Calu3 (cell line): Measurements from ENCODE around the gene MBD6. TPM values are rescaled to one million over a fixed set of nuclear protein-coding genes. Genes with fewer than 3 reads are reported as not detected.

ENCODE experiments used
- BruUV-seq: library from RNA; stranded (reverse); fragments of 400-500 nt; replicated peaks from 2 replicates; lab custom pipeline; 2021; lab: Mats Ljungman, UMichigan
- CTCF ChIA-PET: fragments of 300-600 bp; sonication (Branson Sonifier 250); formaldehyde crosslinking; loops from one replicate; lab custom pipeline; 2022; ENCODE audit warnings: antibody characterized with exemption; lab: Charles Lee
- DNase-seq: peaks from one replicate; pipeline ENCODE4 v3.0.0; 2022
- H3K27ac Mint-ChIP-seq: one replicate; pipeline ENCODE4 v1.8.0; 2022; ENCODE audit warnings: mixed read lengths; ENCODE audit not compliant: unreplicated experiment
- H3K27me3 Mint-ChIP-seq: one replicate; pipeline ENCODE4 v1.8.0; 2022; ENCODE audit warnings: mixed read lengths; ENCODE audit not compliant: unreplicated experiment
- H3K36me3 Mint-ChIP-seq: one replicate; pipeline ENCODE4 v1.8.0; 2022; ENCODE audit warnings: mild to moderate bottlenecking, moderate library complexity, mixed read lengths; ENCODE audit not compliant: insufficient read depth, unreplicated experiment
- H3K4me1 Mint-ChIP-seq: one replicate; pipeline ENCODE4 v1.8.0; 2022; ENCODE audit warnings: mild to moderate bottlenecking, low read depth, mixed read lengths; ENCODE audit not compliant: unreplicated experiment
- H3K4me3 Mint-ChIP-seq: one replicate; pipeline ENCODE4 v1.8.0; 2022; ENCODE audit warnings: mild to moderate bottlenecking, low read depth, moderate library complexity, mixed read lengths; ENCODE audit not compliant: unreplicated experiment
- H3K9me3 Mint-ChIP-seq: one replicate; pipeline ENCODE4 v1.8.0; 2022; ENCODE audit warnings: low read depth, mixed read lengths; ENCODE audit not compliant: unreplicated experiment
- intact Hi-C: fragments of 100-400 bp; cut with micrococcal nuclease; formaldehyde crosslinking; loops from one replicate; pipeline ENCODE4 v1.10.0; 2022; ENCODE audit not compliant: unreplicated experiment
- total RNA-seq: library from RNA; stranded (reverse); gene quantifications from 2 replicates; pipeline ENCODE4 v1.2.3, GENCODE V29; 2022
- TF ChIP-seq, protein P1 (sequence below): fragments of 200-600 bp; IDR thresholded peaks from one replicate; pipeline ENCODE4 v1.8.0; 2022; ENCODE audit warnings: antibody characterized with exemption; ENCODE audit not compliant: unreplicated experiment

The MBD6 gene
- total RNA-seq, 1 experiment from 2014 or later, result 127 TPM

DNA sequence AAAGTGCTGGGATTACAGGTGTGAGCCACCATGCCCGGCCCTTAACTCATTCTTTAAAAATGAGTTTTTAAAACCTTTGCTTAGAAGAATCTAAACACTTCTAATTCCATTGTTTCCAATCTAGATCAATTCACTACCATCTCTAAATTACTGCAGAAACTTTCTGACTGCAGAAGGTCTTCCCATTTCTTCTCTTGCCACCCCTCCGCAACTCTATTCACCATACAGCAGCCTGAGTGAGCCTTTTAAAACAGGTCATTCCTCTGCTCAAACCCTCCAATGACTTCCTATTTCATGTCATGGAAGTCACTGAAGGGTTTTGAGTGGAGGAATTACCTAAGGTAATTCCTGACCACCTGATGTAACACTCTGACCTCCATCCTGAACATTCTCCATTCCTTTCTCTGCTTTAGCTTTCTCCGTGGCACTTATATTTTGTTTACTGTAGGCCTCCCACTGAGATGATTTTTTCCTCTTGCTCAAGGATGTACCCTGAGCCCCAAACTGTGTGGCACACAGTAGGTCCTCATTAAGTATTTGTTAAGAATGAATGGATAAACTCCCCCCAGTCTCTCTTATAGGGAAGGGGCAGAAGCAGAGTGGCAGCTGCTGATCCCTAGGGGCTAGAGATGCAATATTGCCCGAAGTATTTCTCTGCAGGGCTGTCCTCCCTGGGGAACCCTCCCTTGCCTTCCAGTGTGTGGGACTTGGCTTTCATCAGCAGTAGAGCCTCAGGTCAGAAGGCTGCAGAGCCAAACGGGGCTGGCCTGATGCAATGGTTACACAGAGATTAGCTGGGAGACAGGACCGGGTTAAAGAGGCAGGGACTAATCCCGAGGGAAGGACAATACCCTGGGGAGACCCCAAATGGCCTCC, 3.5 kb upstream of the MBD6 start:
- TF ChIP-seq, protein P1, sequence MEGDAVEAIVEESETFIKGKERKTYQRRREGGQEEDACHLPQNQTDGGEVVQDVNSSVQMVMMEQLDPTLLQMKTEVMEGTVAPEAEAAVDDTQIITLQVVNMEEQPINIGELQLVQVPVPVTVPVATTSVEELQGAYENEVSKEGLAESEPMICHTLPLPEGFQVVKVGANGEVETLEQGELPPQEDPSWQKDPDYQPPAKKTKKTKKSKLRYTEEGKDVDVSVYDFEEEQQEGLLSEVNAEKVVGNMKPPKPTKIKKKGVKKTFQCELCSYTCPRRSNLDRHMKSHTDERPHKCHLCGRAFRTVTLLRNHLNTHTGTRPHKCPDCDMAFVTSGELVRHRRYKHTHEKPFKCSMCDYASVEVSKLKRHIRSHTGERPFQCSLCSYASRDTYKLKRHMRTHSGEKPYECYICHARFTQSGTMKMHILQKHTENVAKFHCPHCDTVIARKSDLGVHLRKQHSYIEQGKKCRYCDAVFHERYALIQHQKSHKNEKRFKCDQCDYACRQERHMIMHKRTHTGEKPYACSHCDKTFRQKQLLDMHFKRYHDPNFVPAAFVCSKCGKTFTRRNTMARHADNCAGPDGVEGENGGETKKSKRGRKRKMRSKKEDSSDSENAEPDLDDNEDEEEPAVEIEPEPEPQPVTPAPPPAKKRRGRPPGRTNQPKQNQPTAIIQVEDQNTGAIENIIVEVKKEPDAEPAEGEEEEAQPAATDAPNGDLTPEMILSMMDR, result no peak
- Mint-ChIP-seq H3K36me3 (peaks cover 100% of the 10 kb centered on the region), H3K27ac (peak overlapping the region; percentile 100), H3K4me3 (peak overlapping the region; percentile 95), H3K27me3 (no peaks in the 10 kb centered on the region), H3K4me1 (peaks cover 42% of the 10 kb centered on the region), H3K9me3 (no peaks in the 10 kb centered on the region)
- no peak for DNase-seq
- intact Hi-C loops, result no loop called here
- CTCF ChIA-PET, result interaction anchor here (0.6 kb wide), 2 partner anchors 242 to 498 kb away, joined by 3 to 4 read pairs; no protein-coding TSS in a partner anchor
- no TSS peak for BruUV-seq

GRCh38 chr12:57519796-57520052, 2.9 kb upstream of the MBD6 start:
- no peaks in the 10 kb centered on the region for H3K27me3 Mint-ChIP-seq
- no TSS peak for BruUV-seq
- intact Hi-C loops, result no loop called here
- H3K4me1 Mint-ChIP-seq, result peaks cover 48% of the 10 kb centered on the region
- H3K4me3 Mint-ChIP-seq, result peak overlapping the region; percentile 95
- TF ChIP-seq, protein P1, result no peak
- peak overlapping the region; percentile 100 for H3K27ac Mint-ChIP-seq
- CTCF ChIA-PET, result interaction anchor here (0.6 kb wide), 2 partner anchors 242 to 272 kb away, joined by 3 to 4 read pairs; no protein-coding TSS in a partner anchor
- no peaks in the 10 kb centered on the region for H3K9me3 Mint-ChIP-seq
- DNase-seq, result no peak
- H3K36me3 Mint-ChIP-seq, result peaks cover 99% of the 10 kb centered on the region

DNA sequence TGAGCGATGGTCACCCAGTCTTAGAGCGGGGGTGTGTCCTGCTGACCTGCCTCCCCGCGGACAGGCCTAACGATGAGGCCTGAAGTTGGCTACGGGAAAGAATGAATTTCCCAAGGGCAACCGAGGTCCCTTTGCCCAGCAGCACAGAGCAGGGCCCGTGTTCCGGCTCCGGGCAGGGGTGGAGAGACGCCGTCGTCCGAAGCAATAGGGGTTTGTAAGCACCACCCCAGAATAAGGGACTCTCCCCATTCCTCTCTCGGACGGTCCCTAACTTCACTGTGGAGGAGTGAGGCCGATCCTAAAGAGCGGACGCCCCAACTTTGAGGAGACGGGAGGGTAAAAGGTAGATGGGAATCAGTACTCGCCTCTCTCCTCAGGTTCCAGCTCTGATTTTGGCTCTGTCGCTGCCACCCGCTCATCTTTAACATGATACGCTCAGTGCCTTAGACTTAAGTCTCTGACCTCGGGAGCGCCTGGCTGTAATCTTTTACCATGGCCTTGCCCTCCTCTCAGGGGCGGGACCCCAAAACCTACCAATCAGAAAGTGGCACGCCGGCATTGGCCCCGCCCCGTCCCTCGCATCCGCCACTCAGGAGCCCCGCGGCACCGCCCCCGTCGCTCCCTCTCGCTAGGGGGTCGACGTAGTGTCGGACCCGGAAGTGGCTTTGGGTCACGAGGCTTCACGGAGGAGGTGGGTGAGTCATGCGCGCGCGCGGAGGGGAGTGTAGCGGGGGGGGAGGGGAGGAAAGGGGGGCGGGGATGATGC, 2.4 kb upstream of the MBD6 start, which contains the start of gene DDIT3:
TSS of gene DDIT3 (minus strand) at position 462 of the 766 bp plus-strand sequence. CDS start 3,108 bp downstream, outside the sequence.
- CTCF ChIA-PET, result interaction anchor here (0.6 to 0.8 kb wide), 4 partner anchors 27 to 962 kb away, joined by 3 to 4 read pairs (median 3); partner anchors contain the start of gene DCTN2
- Mint-ChIP-seq H3K9me3 (no peaks in the 10 kb centered on the region), H3K4me1 (peaks cover 51% of the 10 kb centered on the region), H3K36me3 (peaks cover 99% of the 10 kb centered on the region), H3K4me3 (peak within 1 kb of the TSS; percentile 95), H3K27ac (peak within 1 kb of the TSS; percentile 100), H3K27me3 (no peaks in the 10 kb centered on the region)
- intact Hi-C loops, result no loop called here
- TF ChIP-seq, protein P1, result no peak
- TSS peak; percentile 66 for BruUV-seq
- DNase-seq, result peak; percentile 100

DNA sequence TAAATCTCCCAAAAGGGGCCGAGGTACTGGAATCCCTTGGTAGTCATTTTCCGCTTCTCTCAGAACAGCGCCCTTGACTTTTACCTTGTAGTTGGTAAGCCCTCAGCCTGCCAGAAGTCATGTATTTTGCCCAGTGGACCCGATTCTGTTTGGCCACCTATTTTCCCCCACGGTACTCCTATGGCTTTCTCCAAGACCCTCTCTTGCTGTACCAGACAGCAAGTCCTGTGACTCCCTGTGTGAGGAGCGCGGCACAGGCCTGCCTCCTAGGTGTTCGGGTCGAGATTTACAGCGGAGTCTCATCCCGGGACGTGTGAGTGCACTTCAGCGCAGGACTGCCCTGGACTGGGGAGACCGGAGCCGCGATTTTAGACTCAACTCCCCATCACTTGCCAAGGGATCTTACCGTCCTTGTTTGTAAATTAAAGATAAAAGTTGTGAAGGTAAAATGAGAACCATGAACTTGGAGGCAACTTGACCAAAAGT, 1.1 kb upstream of the MBD6 start:
- peaks cover 51% of the 10 kb centered on the region for H3K4me1 Mint-ChIP-seq
- intact Hi-C loops, result no loop called here
- CTCF ChIA-PET, result no interaction called here

More for the DNA sequence above, 1.1 kb upstream of the MBD6 start:
- TF ChIP-seq, protein P1, result no peak
- H3K27ac Mint-ChIP-seq, result peak overlapping the region; percentile 100
- BruUV-seq, result no TSS peak
- peak overlapping the region; percentile 95 for H3K4me3 Mint-ChIP-seq
- H3K36me3 Mint-ChIP-seq, result peaks cover 99% of the 10 kb centered on the region
- DNase-seq, result peak; percentile 64
- no peaks in the 10 kb centered on the region for H3K27me3 Mint-ChIP-seq
- no peaks in the 10 kb centered on the region for H3K9me3 Mint-ChIP-seq
